Effector memory CD4-positive, alpha-beta T cell (primary cell): ENCODE data around the gene RHBDL2.

Experiments used
- DNase-seq, 3 donors: peaks; one replicate each; pipeline ENCODE4 v3.0.0-alpha.2; 2020
- H3K27ac ChIP-seq: 2 replicates; pipeline ENCODE4 v1.7.0; 2013; ENCODE audit warnings: mild to moderate bottlenecking, low read length, moderate library complexity; ENCODE audit not compliant: insufficient read depth, poor library complexity, severe bottlenecking
- H3K27me3 ChIP-seq: replicated peaks from 2 replicates; pipeline ENCODE4 v1.7.0; 2013; ENCODE audit warnings: mild to moderate bottlenecking, low read length; ENCODE audit not compliant: insufficient read depth, control insufficient read depth, poor library complexity, severe bottlenecking
- H3K36me3 ChIP-seq: 2 replicates; pipeline ENCODE4 v1.7.0; 2013; ENCODE audit warnings: mild to moderate bottlenecking, low read length, moderate library complexity; ENCODE audit not compliant: control insufficient read depth, insufficient read depth
- H3K4me1 ChIP-seq: 2 replicates; pipeline ENCODE4 v1.7.0; 2013; ENCODE audit warnings: low read length, mild to moderate bottlenecking; ENCODE audit not compliant: control insufficient read depth, insufficient read depth, poor library complexity, severe bottlenecking
- H3K4me3 ChIP-seq: 2 replicates; pipeline ENCODE4 v1.7.0; 2013; ENCODE audit warnings: low read length, low read depth, mild to moderate bottlenecking; ENCODE audit not compliant: insufficient read depth, poor library complexity, severe bottlenecking
- H3K9me3 ChIP-seq: 2 replicates; pipeline ENCODE4 v1.7.0; 2013; ENCODE audit warnings: mild to moderate bottlenecking, low read length, moderate library complexity; ENCODE audit not compliant: control insufficient read depth

RHBDL2 gene

GRCh38 chr1:38888423-38889333 lies 53.0 kb downstream of the RHBDL2 start:
- H3K27me3 ChIP-seq = no peaks in the 10 kb centered on the region
- no peaks in the 10 kb centered on the region for H3K36me3 ChIP-seq
- H3K9me3 ChIP-seq = no peaks in the 10 kb centered on the region
- H3K27ac ChIP-seq = no peak overlapping the region
- no peaks in the 10 kb centered on the region for H3K4me1 ChIP-seq
- H3K4me3 ChIP-seq = no peak overlapping the region
- no peak for DNase-seq

- no peaks in the 10 kb centered on the region for H3K27me3 ChIP-seq
- H3K4me3 ChIP-seq = no peak overlapping the region
- no peak overlapping the region for H3K27ac ChIP-seq
- no peak for DNase-seq
- no peaks in the 10 kb centered on the region for H3K9me3 ChIP-seq
- H3K4me1 ChIP-seq = no peaks in the 10 kb centered on the region
- H3K36me3 ChIP-seq = no peaks in the 10 kb centered on the region
These were observed 56.5 kb downstream of the RHBDL2 start for GRCh38 chr1:38885092-38885491.

- no peak for DNase-seq
- Histone ChIP-seq H3K27me3 (no peaks in the 10 kb centered on the region), H3K36me3 (no peaks in the 10 kb centered on the region), H3K4me3 (no peak within 1 kb of the TSS), H3K27ac (no peak within 1 kb of the TSS), H3K4me1 (no peaks in the 10 kb centered on the region), H3K9me3 (no peaks in the 10 kb centered on the region)
These were observed 60.1 kb downstream of the RHBDL2 start, which contains the start of gene GJA9 for GRCh38 chr1:38881487-38881886. Gene GJA9, minus strand, starts transcription at chr1:38881587. Its CDS starts 5,489 bp downstream, at chr1:38876098.

GRCh38 chr1:38875811-38876210 lies 65.8 kb downstream of the RHBDL2 start:
- H3K4me1 ChIP-seq = peaks cover 3% of the 10 kb centered on the region
- H3K27ac ChIP-seq = no peak overlapping the region

GRCh38 chr1:38873027-38873969 lies 68.3 kb downstream of the RHBDL2 start, which contains the start of gene MYCBP:
Gene MYCBP, minus strand, starts transcription at chr1:38873348. Its CDS starts 43 bp downstream, at chr1:38873305.
- peak within 1 kb of the TSS; percentile 81 for H3K27ac ChIP-seq
- no peaks in the 10 kb centered on the region for H3K36me3 ChIP-seq
- H3K27me3 ChIP-seq = no peaks in the 10 kb centered on the region
- DNase-seq = peak; percentile 94 to 96 (median 95)
- peaks cover 3% of the 10 kb centered on the region for H3K4me1 ChIP-seq
- H3K4me3 ChIP-seq = peak within 1 kb of the TSS; percentile 82
- no peaks in the 10 kb centered on the region for H3K9me3 ChIP-seq

More at GRCh38 chr1:38875811-38876210, 65.8 kb downstream of the RHBDL2 start:
- Histone ChIP-seq H3K9me3 (no peaks in the 10 kb centered on the region), H3K27me3 (no peaks in the 10 kb centered on the region), H3K4me3 (no peak overlapping the region), H3K36me3 (no peaks in the 10 kb centered on the region)
- no peak for DNase-seq

GRCh38 chr1:38872401-38873026 lies 69.1 kb downstream of the RHBDL2 start:
- H3K9me3 ChIP-seq = no peaks in the 10 kb centered on the region
- peak; percentile 2 to 17 (median 6) for DNase-seq

GRCh38 chr1:38870996-38871395 lies 70.6 kb downstream of the RHBDL2 start:
- peaks cover 5% of the 10 kb centered on the region for H3K36me3 ChIP-seq
- peaks cover 3% of the 10 kb centered on the region for H3K4me1 ChIP-seq
- no peak overlapping the region for H3K27ac ChIP-seq
- DNase-seq = no peak
- no peaks in the 10 kb centered on the region for H3K27me3 ChIP-seq
- no peak overlapping the region for H3K4me3 ChIP-seq
- no peaks in the 10 kb centered on the region for H3K9me3 ChIP-seq

More at GRCh38 chr1:38872401-38873026, 69.1 kb downstream of the RHBDL2 start:
- Histone ChIP-seq H3K27me3 (no peaks in the 10 kb centered on the region), H3K4me3 (peak overlapping the region; percentile 82), H3K4me1 (peaks cover 3% of the 10 kb centered on the region), H3K27ac (peak overlapping the region; percentile 81), H3K36me3 (no peaks in the 10 kb centered on the region)

- Histone ChIP-seq H3K27me3 (no peaks in the 10 kb centered on the region), H3K36me3 (peaks cover 5% of the 10 kb centered on the region), H3K4me3 (no peak overlapping the region), H3K27ac (no peak overlapping the region), H3K4me1 (no peaks in the 10 kb centered on the region), H3K9me3 (no peaks in the 10 kb centered on the region)
- no peak for DNase-seq
These were observed 74.4 kb downstream of the RHBDL2 start for GRCh38 chr1:38867208-38867607.

GRCh38 chr1:38865112-38865715 lies 76.4 kb downstream of the RHBDL2 start:
- Histone ChIP-seq H3K27ac (no peak overlapping the region), H3K4me1 (peaks cover 9% of the 10 kb centered on the region), H3K4me3 (no peak overlapping the region), H3K27me3 (no peaks in the 10 kb centered on the region), H3K9me3 (no peaks in the 10 kb centered on the region), H3K36me3 (peaks cover 5% of the 10 kb centered on the region)
- DNase-seq = no peak
